ENCODE data around the gene ALDH9A1. TPM values are rescaled to one million over a fixed set of nuclear protein-coding genes. Genes with fewer than 3 reads are reported as not detected.

ALDH9A1 gene
- total and polyA plus RNA-seq, 10 of the 15 experiments (the other 5 are each of a cell fraction or from before 2014, with no cell fraction given) = 25.7 to 106 (median 36.3) TPM

DNA sequence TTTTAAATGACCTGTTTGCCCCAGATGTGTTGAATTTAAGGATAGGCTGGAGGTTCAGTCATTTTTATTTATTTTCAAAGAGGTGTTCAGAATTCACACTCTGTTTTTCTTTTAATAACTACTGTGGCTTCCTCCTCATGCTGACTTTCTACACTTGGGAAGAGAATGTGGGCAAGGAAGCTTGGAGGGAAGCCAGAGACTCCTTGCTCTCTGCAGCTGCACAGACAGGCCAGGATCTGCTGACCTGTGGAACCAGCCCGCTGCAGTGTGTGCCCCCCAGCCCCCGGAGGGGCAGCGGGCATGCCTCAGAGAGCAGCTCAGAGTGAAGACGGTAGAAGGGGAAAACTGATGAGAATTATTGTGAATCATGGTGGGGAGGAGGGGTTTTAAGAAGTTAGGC lies 50.4 kb downstream of the ALDH9A1 start:
- BruUV-seq (replicated peaks) = no TSS peak
- 0 out of 4 replicates have a peak, but pooled peaks cover 0 to 4% of the 10 kb centered on the region in 2 experiments for H3K36me3 ChIP-seq (ENCODE audit: control insufficient read depth in 2 of 2, insufficient read depth in 2 of 2, low read length in 1 of 2)
- no peak overlapping the region for H3K9ac ChIP-seq (ENCODE audit: control insufficient read depth, insufficient read depth, low read length)
- H4K20me1 ChIP-seq (ENCODE audit: control insufficient read depth, insufficient read depth) = no peaks in the 10 kb centered on the region
- ChIA-PET POLR2A (no interaction called here), RAD21 (ENCODE audit: unreplicated experiment) (no interaction called here), CTCF (interaction anchor here (1.3 kb wide), 2 partner anchors 10 to 19 kb away, joined by 3 read pairs; no protein-coding TSS in a partner anchor), SMC1A (ENCODE audit: uncharacterized antibody, unreplicated experiment) (interaction anchor here (1.1 to 1.7 kb wide), 4 partner anchors 11 to 47 kb away, joined by 3 to 7 read pairs (median 5); no protein-coding TSS in a partner anchor)
- no peak for DNase-seq (ENCODE audit: low read depth, low spot score)
- no peak overlapping the region for H3K27ac ChIP-seq (ENCODE audit: control insufficient read depth, insufficient read depth)
- H3K27me3 ChIP-seq (replicated peaks in 1 of 2; ENCODE audit: control insufficient read depth in 2 of 2, insufficient read depth in 2 of 2, low read length in 1 of 2) = no peaks in the 10 kb centered on the region
- ATAC-seq = no peak
- intact Hi-C loops (cut with micrococcal nuclease; ENCODE audit: unreplicated experiment) = no loop called here
- no peak overlapping the region for H2AFZ ChIP-seq (ENCODE audit: control insufficient read depth, low read depth, low read length)
- H3K4me3 ChIP-seq = no peak overlapping the region
- no peak for FAIRE-seq
- no peaks in the 10 kb centered on the region for H3K9me3 ChIP-seq (replicated peaks; ENCODE audit: control insufficient read depth, insufficient read depth, low read length)
- H3K4me2 ChIP-seq (ENCODE audit: control insufficient read depth, insufficient read depth) = no peak overlapping the region
- in situ Hi-C loops (cut with MboI) = no loop called here
- 96% methylated on average over 4 of the region's 4 CpGs for WGBS (ENCODE audit: insufficient coverage, insufficient replicate concordance, low lambda C conversion rate, missing lambda C conversion rate)
- peaks cover 9% of the 10 kb centered on the region for H3K4me1 ChIP-seq (ENCODE audit: control insufficient read depth, insufficient read depth, low read length)
- H3K79me2 ChIP-seq (ENCODE audit: control insufficient read depth, insufficient read depth, low read length) = no peaks in the 10 kb centered on the region
- no peak for TF ChIP-seq HCFC1 (IDR thresholded peaks at IDR 0.05; ENCODE audit: low read length)
- no peak for TF ChIP-seq TCF12 (IDR thresholded peaks at IDR 0.05; ENCODE audit: low read depth, low read length)
- TF ChIP-seq MEF2B (IDR thresholded peaks at IDR 0.05; ENCODE audit: partially characterized antibody, poor library complexity, severe bottlenecking) = no peak
- TF ChIP-seq, protein P1, sequence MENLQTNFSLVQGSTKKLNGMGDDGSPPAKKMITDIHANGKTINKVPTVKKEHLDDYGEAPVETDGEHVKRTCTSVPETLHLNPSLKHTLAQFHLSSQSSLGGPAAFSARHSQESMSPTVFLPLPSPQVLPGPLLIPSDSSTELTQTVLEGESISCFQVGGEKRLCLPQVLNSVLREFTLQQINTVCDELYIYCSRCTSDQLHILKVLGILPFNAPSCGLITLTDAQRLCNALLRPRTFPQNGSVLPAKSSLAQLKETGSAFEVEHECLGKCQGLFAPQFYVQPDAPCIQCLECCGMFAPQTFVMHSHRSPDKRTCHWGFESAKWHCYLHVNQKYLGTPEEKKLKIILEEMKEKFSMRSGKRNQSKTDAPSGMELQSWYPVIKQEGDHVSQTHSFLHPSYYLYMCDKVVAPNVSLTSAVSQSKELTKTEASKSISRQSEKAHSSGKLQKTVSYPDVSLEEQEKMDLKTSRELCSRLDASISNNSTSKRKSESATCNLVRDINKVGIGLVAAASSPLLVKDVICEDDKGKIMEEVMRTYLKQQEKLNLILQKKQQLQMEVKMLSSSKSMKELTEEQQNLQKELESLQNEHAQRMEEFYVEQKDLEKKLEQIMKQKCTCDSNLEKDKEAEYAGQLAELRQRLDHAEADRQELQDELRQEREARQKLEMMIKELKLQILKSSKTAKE (IDR thresholded peaks at IDR 0.05; ENCODE audit: low read depth, poor library complexity, severe bottlenecking) = no peak
- TF ChIP-seq, protein P2, sequence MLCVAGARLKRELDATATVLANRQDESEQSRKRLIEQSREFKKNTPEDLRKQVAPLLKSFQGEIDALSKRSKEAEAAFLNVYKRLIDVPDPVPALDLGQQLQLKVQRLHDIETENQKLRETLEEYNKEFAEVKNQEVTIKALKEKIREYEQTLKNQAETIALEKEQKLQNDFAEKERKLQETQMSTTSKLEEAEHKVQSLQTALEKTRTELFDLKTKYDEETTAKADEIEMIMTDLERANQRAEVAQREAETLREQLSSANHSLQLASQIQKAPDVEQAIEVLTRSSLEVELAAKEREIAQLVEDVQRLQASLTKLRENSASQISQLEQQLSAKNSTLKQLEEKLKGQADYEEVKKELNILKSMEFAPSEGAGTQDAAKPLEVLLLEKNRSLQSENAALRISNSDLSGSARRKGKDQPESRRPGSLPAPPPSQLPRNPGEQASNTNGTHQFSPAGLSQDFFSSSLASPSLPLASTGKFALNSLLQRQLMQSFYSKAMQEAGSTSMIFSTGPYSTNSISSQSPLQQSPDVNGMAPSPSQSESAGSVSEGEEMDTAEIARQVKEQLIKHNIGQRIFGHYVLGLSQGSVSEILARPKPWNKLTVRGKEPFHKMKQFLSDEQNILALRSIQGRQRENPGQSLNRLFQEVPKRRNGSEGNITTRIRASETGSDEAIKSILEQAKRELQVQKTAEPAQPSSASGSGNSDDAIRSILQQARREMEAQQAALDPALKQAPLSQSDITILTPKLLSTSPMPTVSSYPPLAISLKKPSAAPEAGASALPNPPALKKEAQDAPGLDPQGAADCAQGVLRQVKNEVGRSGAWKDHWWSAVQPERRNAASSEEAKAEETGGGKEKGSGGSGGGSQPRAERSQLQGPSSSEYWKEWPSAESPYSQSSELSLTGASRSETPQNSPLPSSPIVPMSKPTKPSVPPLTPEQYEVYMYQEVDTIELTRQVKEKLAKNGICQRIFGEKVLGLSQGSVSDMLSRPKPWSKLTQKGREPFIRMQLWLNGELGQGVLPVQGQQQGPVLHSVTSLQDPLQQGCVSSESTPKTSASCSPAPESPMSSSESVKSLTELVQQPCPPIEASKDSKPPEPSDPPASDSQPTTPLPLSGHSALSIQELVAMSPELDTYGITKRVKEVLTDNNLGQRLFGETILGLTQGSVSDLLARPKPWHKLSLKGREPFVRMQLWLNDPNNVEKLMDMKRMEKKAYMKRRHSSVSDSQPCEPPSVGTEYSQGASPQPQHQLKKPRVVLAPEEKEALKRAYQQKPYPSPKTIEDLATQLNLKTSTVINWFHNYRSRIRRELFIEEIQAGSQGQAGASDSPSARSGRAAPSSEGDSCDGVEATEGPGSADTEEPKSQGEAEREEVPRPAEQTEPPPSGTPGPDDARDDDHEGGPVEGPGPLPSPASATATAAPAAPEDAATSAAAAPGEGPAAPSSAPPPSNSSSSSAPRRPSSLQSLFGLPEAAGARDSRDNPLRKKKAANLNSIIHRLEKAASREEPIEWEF (IDR thresholded peaks at IDR 0.05; ENCODE audit: insufficient replicate concordance, low read depth, low read length) = no peak
- TF ChIP-seq EED (IDR thresholded peaks at IDR 0.05; ENCODE audit: low read depth) = no peak
- TF ChIP-seq CHD4 (IDR thresholded peaks at IDR 0.05) = no peak
- TF ChIP-seq, protein P3, sequence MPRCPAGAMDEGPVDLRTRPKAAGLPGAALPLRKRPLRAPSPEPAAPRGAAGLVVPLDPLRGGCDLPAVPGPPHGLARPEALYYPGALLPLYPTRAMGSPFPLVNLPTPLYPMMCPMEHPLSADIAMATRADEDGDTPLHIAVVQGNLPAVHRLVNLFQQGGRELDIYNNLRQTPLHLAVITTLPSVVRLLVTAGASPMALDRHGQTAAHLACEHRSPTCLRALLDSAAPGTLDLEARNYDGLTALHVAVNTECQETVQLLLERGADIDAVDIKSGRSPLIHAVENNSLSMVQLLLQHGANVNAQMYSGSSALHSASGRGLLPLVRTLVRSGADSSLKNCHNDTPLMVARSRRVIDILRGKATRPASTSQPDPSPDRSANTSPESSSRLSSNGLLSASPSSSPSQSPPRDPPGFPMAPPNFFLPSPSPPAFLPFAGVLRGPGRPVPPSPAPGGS (IDR thresholded peaks at IDR 0.05; ENCODE audit: borderline replicate concordance, insufficient read depth, low read depth, low read length, poor library complexity, severe bottlenecking) = no peak
- TF ChIP-seq, protein P4, sequence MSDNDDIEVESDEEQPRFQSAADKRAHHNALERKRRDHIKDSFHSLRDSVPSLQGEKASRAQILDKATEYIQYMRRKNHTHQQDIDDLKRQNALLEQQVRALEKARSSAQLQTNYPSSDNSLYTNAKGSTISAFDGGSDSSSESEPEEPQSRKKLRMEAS (IDR thresholded peaks at IDR 0.05; ENCODE audit: low read depth, low read length) = no peak
- TF ChIP-seq CEBPZ (IDR thresholded peaks at IDR 0.05; ENCODE audit: low read depth, low read length) = no peak
- TF ChIP-seq ZNF274 (IDR thresholded peaks at IDR 0.05; ENCODE audit: insufficient read depth, insufficient read length) = no peak

Data from GM12878 (cell line).